Measurements from ENCODE around the gene KLHL28.

The KLHL28 gene, protein sequence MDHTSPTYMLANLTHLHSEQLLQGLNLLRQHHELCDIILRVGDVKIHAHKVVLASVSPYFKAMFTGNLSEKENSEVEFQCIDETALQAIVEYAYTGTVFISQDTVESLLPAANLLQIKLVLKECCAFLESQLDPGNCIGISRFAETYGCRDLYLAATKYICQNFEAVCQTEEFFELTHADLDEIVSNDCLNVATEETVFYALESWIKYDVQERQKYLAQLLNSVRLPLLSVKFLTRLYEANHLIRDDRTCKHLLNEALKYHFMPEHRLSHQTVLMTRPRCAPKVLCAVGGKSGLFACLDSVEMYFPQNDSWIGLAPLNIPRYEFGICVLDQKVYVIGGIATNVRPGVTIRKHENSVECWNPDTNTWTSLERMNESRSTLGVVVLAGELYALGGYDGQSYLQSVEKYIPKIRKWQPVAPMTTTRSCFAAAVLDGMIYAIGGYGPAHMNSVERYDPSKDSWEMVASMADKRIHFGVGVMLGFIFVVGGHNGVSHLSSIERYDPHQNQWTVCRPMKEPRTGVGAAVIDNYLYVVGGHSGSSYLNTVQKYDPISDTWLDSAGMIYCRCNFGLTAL

DNA sequence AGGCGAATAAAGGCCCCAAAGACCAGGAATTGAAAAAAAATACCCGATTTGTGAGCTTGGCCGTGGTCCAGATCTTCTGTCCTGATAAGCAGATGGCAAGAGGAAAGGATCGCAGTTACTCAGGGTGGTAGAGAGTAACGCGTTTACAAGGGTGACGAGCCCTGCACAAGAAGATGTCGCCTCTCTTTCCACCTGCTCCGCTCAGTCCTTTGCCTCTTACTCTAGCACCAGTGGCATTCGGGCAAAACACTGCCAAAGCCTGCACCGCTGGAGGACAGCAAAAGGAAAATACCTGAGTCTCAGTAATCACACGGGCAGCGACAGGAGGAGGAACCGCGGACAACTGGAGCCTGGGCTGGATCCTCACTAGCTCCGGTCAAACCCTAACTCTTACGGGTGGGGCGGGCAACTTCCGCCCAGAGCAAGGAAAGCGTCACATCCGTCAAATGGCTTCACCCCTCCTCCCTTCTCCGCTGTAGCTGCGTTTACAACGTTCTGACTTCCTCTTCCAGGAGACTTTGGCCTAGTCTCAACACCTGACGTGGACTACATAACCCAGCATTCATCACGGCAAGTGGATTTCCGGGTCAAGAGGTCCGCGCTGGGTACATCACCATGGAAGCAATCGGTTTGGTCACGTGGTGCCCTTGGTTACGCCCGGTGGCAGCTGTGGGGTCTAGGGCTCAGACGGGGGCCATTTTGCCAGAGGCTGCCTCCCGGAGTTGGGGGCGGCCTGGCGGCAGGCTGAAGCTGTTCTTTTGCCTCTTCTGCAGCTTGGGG, at the start of gene KLHL28, which contains the start of gene TOGARAM1:
Gene KLHL28, minus strand, starts transcription at position 394 of the 780 bp plus-strand sequence. CDS start 16,019 bp downstream, outside the sequence.
Gene TOGARAM1, plus strand, starts transcription at position 637 of the 780 bp plus-strand sequence. CDS start 232 bp downstream, outside the sequence.
- DNase-seq: peak; percentile 98

DNA sequence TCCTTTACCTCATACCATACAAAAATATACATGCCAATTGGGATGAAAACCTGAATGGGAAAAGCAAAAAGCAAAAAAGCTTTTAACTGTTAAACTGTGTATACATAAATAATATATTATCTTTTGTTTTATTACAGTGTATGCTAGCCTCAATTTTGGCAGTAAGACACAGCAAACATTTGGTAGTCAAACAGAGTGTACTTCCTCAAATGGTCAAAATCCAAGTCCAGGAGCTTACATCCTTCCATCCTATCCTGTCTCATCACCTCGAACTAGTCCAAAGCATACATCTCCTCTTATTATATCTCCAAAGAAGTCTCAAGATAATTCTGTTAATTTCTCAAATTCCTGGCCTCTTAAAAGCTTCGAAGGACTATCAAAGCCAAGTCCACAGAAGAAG, 42.2 kb upstream of the KLHL28 start:
- no peak for DNase-seq

DNA sequence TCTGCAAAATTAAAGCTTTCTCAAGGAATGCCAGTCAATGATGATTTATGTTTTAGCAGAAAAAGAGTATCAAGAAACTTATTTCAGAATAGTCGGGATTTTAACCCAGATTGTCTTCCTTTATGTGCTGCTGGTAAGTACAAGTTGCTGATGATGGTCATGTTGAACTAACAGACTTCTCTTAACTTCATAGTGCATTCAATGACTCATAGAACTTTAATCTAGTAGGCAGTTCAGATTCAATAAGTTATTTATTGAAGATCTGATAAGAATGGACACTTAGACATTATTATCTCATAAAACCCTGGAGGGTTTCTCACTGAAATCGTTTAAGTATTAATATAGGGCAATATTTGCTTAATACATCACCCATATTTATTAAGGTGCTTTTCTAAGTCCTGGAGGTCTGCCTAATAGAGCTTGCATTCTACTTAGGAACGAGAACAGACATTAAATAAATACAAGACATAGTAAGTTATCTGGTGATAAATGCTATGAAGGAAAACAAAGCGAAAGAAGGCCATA, 34.1 kb upstream of the KLHL28 start:
- DNase-seq: no peak

DNA sequence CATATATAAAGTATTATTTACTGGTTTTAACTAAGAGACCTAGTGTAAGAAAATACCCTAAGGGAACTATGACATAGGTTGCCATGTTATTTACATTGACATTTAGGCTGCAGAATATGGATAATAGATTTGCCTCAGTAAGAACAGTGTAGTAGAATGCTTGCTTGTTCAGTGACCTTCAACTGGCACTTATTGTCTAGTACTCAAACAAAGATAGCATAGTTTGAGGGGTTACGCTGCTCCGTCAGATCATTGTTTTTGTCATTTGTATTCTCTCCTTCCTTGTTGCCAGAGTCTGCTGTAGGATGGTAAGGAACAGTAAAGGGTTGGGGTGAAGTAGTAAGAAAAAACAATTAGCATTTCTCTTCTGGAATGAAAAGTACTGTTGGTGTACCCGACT, 33.4 kb upstream of the KLHL28 start:
- DNase-seq: no peak

DNA sequence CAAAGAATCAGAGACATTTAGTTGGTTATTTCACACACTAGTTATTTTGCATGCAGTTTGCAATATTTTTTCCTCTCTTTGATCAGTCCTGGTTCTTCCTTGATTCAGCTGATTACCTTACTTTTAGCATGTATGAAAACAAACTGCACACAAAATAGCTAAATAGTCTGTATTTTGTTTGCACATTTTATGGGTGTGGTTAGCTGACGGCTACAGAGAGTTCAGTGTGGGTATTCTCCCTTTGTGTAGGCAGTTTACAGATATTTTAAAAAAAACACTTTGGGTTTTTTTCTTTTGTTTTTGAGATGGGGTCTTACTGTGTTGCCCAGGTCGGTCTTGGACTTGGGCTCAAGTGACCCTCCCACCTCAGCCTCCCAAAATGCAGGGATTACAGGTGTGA, 28.8 kb upstream of the KLHL28 start:
- no peak for DNase-seq

DNA sequence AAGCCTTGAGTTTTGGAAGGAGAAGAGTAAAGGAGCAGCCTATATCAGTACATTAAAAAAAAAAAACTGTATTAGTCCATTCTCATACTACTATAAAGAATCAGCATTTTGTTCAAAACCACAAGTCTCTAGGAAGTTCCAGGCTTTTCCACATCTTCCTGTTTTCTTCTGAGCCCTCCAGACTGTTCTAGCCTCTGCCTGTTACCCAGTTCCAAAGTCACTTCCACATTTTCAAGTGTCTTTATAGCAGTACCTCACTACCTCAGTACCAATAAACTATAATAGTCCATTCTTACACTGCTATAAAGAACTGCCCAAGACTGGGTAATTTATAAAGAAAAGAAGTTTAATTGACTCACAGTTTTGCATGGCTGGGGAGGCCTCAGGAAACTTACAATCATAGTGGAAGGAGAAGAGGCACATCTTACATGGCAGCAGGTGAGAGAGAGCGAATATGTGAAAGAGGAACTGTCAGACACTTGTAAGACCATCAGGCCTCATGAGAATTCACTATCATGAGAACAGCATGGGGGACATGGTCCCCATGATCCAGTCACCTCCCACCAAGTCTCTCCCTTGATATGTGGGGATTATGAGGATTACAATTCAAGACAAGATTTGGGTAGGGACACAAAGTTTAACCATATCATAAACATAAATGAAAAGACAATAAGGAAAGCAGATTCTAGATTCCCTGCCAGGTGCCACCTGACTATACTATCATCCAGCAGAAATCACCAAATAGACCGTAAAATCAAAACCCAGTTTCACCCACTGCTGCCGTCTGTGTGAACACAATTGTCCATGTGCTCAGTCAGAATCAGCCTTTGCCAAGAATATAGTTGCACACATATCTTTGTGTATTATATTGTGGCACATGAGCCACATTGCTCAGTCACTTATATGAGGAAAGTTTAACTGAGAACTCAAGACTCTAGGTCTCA, 28.0 kb upstream of the KLHL28 start:
- DNase-seq: no peak

DNA sequence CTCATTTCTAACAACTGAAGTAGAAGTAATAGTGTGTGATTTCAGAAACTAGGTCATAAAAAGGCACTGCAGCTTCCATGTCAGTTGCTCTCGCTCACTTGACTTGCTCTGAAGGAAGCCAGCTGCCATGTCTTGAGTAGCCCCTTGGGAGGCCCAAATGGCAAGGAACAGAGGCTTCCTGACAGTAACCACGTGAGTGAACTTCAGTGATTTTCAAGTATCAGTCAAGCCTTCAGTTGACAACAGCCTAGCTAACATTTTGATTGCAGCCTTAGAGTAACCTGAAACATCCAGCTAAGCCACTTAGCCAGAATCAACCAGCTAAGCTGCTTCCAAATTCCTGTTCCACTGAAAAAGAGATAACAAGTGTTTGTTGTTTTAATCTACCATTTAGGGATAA, 26.9 kb upstream of the KLHL28 start:
- no peak for DNase-seq

DNA sequence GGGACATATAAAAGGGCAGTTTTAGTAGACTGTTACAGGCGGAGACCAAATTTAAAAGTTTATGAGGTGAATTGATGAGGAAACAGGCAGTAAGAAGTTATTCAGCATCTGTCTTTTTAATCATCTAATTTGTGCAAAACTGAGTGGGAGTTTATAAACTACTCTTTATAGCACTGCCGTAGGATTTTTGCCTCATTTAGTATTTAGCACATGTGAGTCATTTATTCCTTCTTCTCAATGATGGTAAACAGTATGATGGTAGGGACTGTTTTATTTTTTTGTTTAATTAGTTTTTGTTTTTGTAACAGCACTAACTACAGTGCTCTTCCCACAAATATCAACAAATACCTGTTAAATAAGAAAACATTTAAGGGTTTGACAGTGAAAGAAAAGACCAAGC, 20.8 kb upstream of the KLHL28 start:
- no peak for DNase-seq

DNA sequence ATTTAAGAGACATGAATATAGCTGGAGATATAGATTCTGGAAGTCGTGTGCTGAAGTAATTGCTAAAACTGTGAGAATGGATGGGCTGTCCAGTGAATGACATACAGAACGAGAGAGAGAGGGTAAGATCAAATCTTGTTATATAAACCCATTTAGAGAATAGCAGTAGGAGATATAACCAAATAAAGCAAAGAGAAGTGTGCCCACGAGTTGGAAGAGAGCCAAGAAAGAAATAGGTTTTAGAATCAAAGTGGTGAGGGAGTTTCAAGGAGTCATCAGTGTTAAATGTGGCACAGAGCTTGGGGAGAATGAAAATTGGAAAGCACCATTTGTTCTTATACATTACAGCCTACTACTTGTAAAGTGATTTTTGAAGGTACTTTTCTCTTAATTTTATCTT, 19.5 kb upstream of the KLHL28 start:
- DNase-seq: no peak

DNA sequence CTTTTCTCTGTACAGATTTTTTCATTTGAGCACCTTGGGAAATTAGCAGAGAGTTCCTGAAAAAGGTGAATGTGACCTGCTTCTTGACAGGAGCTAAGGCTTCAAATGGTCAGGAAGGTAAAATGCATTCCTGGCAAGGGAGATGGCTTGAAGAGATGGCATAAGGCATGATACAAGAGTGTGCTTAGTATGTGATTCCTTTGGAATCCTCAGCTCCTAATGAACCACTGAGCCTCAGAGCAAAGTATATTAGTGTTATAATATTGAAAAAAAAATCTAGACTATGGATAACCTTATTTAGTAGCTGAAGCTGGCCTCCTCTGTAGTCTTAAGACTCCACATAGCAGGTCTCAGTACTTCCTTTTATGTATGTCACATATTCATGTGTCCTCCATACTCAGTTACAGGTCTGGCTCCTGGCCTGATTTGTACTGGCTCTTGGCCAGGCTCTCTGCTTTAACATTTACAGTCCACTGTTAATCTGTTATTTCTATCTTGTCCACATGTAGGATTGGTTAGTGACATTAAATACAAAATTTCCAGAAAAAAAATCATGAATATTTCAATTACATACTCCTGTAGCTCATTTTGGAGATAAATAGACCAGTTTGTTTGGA, 18.1 kb upstream of the KLHL28 start:
- DNase-seq: no peak

DNA sequence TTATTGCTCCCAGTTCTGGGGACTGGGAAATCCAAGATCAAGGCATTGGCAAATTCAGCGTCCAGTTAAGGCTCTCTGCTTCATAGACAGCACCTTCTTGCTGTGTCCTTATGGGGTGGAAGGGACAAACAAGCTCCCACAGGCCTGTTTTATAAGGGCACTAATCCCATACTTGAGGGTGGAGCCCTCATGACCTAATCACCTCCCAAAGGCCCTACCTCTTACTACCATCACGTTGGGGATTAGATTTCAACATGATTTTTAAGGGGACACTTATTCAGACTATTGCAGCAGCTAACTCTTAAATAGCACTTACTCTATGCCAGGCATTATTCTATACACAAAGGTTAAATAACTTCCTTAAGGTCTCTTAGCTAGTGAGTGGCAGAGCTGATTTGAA, 17.5 kb upstream of the KLHL28 start:
- DNase-seq: no peak

DNA sequence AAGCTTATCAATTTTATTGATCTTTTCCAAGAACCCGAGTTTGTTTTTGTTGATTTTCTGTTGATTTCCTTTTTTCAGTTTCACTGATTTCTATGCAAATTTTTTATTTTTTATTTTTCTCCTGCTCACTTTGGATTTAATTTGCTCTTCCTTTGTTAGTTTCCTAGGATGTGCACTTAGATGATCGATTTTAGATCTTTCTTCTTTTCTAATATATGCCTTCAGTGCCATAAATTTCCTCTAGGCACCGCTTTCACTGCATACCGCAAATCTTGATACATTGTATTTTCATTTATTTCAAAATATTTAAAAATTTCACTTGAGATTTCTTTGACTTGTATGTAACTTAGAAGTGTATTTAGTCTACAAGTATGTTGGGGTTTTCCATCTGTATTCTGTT, 9.7 kb upstream of the KLHL28 start:
- no peak for DNase-seq

DNA sequence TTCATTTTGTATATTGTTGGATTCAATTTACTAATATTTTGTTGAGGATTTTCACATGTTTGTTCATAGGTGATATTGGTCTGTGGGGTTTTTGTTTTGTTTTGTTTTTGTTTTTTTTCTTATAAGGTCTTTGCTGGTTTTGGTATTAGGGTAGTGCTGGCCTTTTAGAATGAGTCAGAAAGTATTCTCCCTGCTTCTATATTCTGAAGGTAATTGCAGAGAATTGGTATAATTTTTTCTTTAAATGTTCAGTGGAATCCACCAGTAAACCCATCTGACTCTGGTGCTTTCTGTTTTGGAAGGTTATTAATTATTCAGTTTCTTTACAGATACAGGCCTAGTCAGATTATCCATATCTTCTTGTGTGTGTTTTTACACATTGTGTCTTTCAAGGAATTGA, 9.2 kb upstream of the KLHL28 start:
- no peak for DNase-seq

DNA sequence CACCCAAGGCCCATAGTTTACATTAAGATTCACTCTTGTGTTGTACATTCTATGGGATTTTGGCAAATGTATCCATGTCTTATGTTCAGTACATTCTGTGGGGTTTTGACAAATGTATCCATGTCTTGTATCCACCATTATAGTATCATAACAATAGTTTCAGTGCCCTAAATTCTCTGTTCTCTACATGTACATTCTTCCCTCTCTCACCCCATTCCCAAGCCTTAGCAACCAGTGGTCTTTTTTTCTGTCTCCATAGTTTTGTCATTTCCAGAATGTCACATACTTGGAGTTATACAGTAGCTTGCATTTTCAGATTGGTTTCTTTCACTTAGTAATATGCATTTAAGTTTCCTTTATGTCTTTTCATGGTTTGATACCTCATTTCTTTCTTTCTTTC, 7.0 kb upstream of the KLHL28 start:
- no peak for DNase-seq

DNA sequence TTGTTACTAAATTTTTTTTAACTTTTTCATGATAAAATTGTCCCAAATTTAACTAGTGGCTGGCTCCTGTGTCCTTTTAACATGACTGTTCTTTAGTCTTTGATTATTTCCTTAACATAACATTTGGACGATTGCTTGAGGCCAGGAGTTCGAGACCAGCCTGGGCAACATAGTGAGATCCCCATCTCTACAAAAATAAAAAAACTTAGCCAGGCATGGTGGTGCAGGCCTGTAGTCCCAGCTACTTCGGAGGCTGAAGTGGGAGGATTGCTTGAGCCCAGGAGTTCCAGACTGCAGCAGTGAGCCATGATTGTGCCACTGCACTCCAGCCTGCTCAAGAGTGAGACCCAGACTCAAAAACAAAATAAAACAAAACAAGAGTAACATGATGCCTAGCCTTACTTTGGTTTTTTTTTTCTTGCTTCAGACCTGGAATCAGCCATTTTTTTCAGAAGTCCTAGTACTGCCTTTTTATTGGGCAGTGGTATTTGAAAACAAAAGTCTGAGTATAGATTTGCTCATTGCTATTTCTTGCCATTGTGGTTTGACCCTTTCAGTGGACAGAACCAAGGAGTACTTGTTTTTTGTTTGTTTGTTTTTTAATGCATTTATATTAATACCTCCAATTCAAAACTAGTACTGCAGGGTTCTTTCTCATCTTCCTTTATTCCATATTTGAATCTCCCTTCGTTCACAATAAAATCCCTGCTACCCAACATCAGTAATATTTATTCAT, 5.0 kb upstream of the KLHL28 start:
- no peak for DNase-seq

DNA sequence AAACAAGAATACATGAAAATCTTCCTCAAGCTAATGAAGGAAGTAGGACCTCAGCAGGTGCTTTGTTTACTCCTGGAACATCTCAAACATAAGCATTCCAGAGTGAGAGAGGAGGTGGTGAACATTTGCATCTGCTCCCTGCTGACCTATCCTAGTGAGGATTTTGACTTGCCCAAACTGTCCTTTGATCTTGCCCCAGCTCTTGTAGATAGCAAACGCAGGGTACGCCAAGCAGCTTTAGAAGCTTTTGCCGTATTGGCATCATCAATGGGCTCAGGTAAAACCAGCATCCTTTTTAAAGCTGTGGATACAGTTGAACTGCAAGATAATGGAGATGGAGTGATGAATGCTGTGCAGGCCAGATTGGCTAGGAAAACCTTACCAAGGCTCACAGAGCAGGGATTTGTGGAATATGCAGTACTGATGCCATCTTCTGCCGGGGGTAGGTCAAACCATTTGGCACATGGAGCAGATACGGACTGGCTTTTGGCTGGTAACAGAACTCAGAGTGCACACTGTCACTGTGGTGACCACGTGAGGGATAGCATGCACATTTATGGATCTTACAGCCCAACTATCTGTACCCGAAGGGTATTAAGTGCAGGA, 2.1 kb upstream of the KLHL28 start:
- no peak for DNase-seq

DNA sequence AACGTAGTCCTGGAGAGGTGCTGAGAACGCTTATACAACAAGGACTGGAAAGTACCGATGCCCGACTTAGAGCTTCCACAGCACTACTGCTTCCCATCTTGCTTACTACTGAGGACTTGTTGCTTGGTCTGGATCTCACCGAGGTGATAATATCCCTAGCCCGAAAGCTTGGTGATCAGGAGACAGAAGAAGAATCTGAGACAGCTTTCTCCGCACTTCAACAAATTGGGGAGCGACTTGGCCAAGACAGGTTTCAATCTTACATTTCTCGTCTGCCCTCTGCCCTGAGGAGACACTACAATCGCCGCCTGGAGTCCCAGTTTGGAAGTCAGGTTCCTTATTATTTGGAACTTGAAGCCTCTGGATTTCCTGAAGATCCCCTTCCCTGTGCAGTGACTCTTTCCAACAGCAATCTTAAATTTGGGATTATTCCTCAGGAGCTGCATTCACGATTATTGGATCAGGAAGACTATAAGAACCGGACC, 1.3 kb upstream of the KLHL28 start:
- DNase-seq: no peak

DNA sequence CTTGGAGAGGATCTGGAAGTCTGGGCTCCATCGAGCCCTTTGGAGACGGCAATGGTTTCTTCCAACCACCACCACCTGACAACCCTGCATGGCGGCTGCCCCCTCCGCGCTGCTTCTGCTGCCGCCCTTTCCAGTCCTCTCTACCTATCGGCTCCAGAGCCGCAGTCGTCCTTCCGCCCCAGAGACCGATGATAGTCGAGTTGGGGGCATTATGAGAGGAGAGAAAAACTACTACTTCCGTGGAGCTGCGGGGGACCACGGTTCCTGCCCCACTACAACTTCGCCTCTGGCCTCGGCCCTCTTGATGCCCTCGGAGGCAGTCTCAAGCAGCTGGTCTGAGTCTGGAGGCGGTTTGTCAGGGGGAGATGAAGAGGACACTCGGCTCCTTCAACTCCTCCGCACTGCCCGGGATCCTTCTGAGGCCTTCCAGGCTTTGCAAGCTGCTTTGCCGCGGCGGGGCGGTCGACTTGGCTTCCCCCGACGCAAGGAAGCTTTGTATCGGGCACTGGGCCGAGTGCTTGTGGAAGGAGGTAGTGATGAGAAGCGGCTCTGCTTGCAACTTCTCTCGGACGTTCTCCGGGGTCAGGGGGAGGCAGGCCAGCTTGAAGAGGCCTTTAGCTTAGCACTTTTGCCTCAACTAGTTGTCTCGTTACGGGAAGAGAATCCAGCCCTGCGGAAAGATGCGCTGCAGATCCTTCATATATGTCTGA, 742 bp upstream of the KLHL28 start:
- no peak for DNase-seq

DNA sequence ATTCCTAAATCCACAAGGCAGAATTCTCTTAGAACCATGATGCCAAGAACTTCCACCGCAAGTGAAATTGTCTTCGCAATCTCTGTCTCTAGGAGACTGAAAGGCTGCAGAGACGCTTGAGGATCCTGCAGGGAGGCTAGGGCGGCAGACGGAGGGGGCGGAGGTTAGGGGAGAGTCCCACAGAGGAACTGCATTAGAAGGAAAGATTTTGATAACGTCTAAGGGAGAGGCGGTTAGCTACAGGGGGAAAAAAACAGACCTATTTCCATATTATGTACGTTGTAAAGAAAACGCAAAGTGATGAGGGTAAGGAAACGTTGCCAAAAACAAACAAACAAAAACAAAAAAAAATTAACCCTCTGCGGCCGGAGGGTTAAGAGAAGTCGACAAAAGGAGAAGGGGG, 595 bp downstream of the KLHL28 start:
- DNase-seq: peak; percentile 42

DNA sequence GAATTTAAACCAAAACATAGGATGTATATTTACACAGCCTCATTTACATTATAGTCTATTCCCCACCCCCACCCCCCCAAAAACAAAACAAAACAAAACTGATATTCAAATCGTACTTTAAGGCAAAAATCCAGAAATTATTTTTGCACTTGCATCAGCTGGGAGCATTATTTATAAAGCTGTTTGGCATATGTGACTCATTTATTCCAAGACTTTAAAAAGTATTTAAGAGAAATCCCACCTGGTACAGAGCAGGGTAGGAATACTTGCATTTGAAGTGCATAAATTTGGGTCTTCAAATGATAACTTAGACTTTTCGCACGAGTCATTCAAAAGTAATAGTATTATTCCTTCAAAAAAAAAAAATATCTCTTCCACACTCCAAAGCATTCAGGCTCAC, 1.1 kb downstream of the KLHL28 start:
- DNase-seq: no peak

All from CD4-positive, alpha-beta T cell treated with Interferon gamma for 1 hour (primary cell).